ENCODE results near the gene MAP3K3.
A peak's percentile ranks its signal among the peaks of the same experiment; 100 is the strongest.

Gene MAP3K3

DNA sequence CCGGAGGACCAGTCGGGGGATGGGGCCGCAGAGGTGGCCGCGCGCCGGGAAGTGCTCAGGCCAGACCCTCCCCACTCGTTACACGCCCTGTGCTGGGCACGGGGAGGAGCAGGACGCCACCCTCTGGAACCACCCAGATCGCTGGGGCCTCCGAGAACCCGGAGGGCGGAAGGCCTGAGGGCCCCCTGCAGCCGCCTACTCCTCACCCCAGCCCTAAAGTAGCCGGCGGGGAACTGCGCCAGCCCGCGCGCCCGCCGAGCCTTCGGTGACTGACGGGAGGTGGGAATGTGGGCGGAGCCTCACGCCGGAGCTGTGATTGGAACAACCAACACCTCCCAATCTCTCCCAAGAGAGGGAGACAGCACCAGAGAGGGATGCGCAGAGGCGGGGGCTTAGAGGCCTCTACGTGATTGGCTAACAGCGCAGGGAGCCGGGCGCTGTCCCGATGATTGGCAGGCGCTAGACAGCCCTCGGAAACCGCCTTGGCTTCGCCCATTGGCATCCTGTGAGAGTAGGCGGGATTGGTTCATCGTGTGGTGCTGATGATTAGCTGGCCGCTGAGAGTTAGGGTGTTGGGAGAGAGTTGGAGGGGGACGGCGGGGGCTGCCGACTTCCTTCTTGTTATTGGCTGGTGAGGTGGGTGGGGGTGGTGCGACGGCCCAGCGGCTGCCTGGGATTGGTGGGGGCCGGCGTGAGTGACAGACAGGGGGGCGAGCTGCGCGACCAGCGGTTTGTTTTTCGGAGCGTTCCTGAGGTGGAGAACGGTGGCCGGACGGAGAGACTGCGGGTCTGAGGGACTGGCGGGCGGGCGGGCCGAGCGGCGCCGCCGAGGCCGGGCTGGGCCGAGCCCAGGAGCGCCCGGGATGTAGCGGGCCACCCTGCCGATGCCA lies at the start of gene MAP3K3:
TSS of gene MAP3K3 (plus strand) at position 734 of the 890 bp plus-strand sequence. CDS start 343 bp downstream, outside the sequence.
- peak; percentile 99 for DNase-seq (ENCODE audit: low spot score)
- TF ChIP-seq, protein P1, sequence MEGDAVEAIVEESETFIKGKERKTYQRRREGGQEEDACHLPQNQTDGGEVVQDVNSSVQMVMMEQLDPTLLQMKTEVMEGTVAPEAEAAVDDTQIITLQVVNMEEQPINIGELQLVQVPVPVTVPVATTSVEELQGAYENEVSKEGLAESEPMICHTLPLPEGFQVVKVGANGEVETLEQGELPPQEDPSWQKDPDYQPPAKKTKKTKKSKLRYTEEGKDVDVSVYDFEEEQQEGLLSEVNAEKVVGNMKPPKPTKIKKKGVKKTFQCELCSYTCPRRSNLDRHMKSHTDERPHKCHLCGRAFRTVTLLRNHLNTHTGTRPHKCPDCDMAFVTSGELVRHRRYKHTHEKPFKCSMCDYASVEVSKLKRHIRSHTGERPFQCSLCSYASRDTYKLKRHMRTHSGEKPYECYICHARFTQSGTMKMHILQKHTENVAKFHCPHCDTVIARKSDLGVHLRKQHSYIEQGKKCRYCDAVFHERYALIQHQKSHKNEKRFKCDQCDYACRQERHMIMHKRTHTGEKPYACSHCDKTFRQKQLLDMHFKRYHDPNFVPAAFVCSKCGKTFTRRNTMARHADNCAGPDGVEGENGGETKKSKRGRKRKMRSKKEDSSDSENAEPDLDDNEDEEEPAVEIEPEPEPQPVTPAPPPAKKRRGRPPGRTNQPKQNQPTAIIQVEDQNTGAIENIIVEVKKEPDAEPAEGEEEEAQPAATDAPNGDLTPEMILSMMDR (IDR thresholded peaks at IDR 0.05; ENCODE audit: extremely low read depth, missing control alignments) = no peak

DNA sequence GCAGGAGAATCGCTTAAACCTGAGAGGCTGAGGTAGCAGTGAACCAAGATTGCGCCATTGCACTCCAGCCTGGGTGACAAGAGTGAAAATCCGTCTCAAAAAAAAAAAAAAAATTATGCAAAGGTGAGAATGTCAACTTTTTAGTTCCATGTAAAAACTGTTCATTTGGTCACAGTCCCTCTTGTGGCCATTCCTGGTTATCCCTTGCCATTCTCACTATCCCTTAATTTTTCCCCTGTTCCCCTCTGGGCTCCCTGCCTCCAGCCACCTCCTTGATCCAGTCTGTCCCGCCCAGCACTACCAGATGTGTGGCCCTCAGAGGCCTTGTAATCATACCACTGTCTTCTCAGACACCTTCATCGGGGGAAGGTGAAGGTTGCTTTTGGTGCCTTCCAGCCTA lies 48.6 kb upstream of the MAP3K3 start:
- TF ChIP-seq, protein P1 (IDR thresholded peaks at IDR 0.05; ENCODE audit: extremely low read depth, missing control alignments) = no peak
- DNase-seq (ENCODE audit: low spot score) = no peak

DNA sequence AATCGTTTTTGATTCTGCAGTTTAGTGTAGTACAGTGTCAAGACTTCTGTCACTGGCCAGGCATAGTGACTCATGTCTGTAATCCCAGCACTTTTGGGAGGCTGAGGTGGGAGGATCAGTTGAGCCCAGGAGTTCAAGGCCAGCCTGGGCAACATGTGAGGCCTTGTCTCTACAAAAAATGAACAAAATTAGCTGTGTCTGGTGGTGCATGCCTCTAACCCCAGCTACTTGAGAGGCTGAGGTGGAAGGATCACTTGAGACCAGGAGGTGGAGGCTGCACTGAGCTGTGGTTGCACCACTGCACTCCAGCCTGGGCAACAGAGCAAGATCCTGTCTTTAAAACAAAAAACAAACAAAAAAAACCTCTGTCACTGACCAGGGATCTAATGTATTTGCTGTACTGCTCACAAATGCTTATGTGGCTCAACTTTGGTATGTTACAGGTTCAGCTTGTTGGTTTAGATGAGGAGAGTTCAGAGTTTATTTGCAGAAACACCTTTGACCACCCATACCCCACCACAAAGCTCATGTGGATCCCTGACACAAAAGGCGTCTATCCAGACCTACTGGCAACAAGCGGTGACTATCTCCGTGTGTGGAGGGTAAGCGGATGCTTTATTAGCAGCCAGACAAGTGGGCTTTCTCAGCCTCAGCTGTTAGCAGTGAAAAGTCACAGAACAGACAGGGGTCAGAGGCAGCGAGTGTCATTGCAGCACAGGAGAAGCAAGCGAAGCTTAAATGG lies 44.0 kb upstream of the MAP3K3 start:
- TF ChIP-seq, protein P1 (IDR thresholded peaks at IDR 0.05; ENCODE audit: extremely low read depth, missing control alignments) = no peak
- DNase-seq (ENCODE audit: low spot score) = no peak

DNA sequence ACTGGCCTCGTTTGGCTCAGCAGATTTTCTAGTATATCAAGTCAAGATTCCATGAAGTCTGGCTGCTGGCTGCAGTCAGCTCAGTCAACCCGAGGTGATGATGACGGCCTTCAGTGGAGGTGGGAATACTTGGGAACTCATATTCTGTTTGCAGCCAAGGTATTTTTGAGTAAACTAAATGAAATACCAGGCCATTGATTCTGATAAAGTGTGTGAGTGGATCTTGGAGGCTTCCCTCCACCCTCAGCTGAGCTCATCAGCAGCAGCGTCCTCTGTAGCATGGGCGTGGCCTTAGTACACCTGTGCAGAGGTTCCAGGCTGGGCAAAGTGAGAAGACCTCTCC lies 43.5 kb upstream of the MAP3K3 start:
- no peak for DNase-seq (ENCODE audit: low spot score)
- TF ChIP-seq, protein P1 (IDR thresholded peaks at IDR 0.05; ENCODE audit: extremely low read depth, missing control alignments) = no peak

DNA sequence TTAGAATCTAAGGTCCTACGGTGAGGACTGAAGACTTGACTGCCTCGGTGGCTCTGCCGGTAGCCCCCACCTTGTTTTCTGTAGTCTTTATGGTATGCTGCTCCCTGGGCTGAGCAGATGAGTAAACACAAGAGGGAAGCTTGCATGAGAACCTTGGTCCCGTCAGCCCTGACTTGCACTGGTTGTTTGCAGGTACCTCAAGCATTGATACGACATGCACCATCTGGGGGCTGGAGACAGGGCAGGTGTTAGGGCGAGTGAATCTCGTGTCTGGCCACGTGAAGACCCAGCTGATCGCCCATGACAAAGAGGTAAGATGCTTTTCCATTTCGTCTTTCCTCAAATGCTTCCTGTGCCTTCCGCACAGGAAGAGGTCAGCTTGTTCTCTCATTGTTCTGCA lies 42.6 kb upstream of the MAP3K3 start:
- no peak for DNase-seq (ENCODE audit: low spot score)
- TF ChIP-seq, protein P1 (IDR thresholded peaks at IDR 0.05; ENCODE audit: extremely low read depth, missing control alignments) = no peak

DNA sequence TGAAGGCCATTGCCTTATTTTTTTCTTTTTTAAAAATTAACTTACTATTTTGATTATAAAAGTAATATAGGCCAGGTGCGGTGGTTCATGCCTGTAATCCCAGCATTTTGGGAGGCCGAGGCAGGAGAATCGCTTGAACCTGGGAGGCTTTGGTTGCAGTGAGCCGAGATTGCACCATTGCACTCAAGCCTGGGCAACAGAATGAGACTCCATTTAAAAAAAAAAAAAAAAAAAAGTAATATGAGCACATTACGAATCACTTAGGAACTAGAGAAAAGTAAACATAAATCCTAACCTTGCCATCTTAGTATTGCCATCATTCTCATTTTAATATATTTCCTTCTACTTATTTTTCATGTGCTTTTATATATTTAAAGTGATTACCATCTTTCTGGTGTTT lies 34.4 kb upstream of the MAP3K3 start:
- TF ChIP-seq, protein P1 (IDR thresholded peaks at IDR 0.05; ENCODE audit: extremely low read depth, missing control alignments) = no peak
- no peak for DNase-seq (ENCODE audit: low spot score)

DNA sequence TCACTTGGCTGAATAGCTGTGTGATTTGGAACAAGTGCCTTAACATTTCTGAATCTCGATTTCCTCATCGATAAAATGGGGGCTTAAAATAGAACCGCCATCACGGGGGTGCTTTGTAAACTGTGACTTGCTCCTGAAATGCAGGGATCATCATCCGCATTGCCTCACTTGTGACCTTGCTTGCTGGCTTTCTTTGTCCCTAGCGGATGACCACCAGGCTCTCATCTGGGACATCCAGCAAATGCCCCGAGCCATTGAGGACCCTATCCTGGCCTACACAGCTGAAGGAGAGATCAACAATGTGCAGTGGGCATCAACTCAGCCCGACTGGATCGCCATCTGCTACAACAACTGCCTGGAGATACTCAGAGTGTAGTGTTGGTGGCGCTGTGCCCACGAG lies 33.4 kb upstream of the MAP3K3 start:
- TF ChIP-seq, protein P1 (IDR thresholded peaks at IDR 0.05; ENCODE audit: extremely low read depth, missing control alignments) = no peak
- no peak for DNase-seq (ENCODE audit: low spot score)

Measured in GM20000 (cell line).